ENCODE results near the gene SNTG2.

SNTG2 gene

DNA sequence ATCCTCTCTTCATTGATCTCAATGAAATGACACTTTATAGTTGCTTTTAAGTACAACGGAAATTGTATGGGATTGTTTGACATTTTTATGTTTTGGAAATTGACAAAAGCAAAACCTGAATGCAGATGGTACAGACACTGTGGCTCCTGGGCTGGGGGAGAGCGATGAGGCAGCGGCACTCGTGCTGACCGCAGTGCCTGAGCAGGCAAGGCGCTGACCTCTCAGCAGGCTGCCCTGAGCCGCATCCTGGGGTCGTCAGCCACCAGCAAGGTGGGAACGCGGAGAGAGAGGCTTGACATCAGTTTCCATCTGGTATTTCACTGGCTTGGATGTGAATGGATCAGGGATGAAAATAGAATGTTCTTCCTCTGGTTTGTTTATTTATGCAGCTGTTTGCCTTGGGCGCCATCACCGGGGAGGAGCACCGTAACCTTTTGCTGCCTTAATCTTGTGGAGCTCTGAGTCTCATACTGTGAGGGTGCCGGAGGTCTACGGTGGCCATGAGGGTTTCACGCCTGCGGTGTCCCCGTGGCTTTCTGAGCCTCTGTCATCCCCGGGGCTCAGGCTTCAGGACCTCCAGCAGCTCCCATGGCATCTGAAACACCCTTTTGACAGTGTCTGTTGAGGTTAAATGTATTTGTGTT, 367.8 kb downstream of the SNTG2 start:
- no peak for TF ChIP-seq POLR2AphosphoS5 (IDR thresholded peaks at IDR 0.05; ENCODE audit: low read depth, low read length)
- no peak for TF ChIP-seq SIN3A (IDR thresholded peaks at IDR 0.05; ENCODE audit: borderline replicate concordance, insufficient read depth, low read length)
- no peak for TF ChIP-seq FOXP2 (optimal IDR thresholded peaks at IDR 0.05; ENCODE audit: borderline replicate concordance, extremely low read depth, extremely low read length, insufficient read depth)
- TF ChIP-seq TAF1 (IDR thresholded peaks at IDR 0.05; ENCODE audit: borderline replicate concordance, insufficient read depth, low read length): no peak
- no peak for TF ChIP-seq REST (IDR thresholded peaks at IDR 0.05; ENCODE audit: insufficient read depth in 1 of 2, low read depth in 2 of 2, low read length in 2 of 2)

- TF ChIP-seq SIN3A (IDR thresholded peaks at IDR 0.05; ENCODE audit: borderline replicate concordance, insufficient read depth, low read length): no peak
- TF ChIP-seq TAF1 (IDR thresholded peaks at IDR 0.05; ENCODE audit: borderline replicate concordance, insufficient read depth, low read length): no peak
- TF ChIP-seq POLR2AphosphoS5 (IDR thresholded peaks at IDR 0.05; ENCODE audit: low read depth, low read length): no peak
- no peak for TF ChIP-seq REST (IDR thresholded peaks at IDR 0.05; ENCODE audit: insufficient read depth in 1 of 2, low read depth in 2 of 2, low read length in 2 of 2)
- TF ChIP-seq FOXP2 (optimal IDR thresholded peaks at IDR 0.05; ENCODE audit: borderline replicate concordance, extremely low read depth, extremely low read length, insufficient read depth): no peak
These were observed 368.7 kb downstream of the SNTG2 start for GRCh38 chr2:1319393-1319792.

DNA sequence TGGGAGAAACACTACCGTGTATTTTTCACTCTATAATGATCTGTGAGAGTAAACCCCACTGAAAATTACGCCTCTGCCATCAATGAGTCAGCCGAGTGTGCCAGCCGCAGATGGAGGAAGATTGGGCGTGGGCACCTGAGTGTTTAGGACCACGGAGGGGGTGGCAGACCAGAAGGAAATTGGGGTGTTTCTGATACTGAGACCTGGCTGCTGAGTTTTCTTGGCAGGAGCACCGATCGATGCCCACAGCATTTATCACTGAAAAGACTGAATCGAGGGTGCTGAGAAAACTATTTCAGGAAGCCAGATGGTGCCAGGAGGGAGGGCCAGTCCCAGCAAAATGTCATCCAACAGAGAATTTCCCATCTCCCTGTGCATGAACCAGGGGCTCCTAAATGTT, 370.7 kb downstream of the SNTG2 start:
- no peak for TF ChIP-seq POLR2AphosphoS5 (IDR thresholded peaks at IDR 0.05; ENCODE audit: low read depth, low read length)
- no peak for TF ChIP-seq SIN3A (IDR thresholded peaks at IDR 0.05; ENCODE audit: borderline replicate concordance, insufficient read depth, low read length)
- TF ChIP-seq REST (IDR thresholded peaks at IDR 0.05; ENCODE audit: insufficient read depth in 1 of 2, low read depth in 2 of 2, low read length in 2 of 2): no peak
- no peak for TF ChIP-seq TAF1 (IDR thresholded peaks at IDR 0.05; ENCODE audit: borderline replicate concordance, insufficient read depth, low read length)
- no peak for TF ChIP-seq FOXP2 (optimal IDR thresholded peaks at IDR 0.05; ENCODE audit: borderline replicate concordance, extremely low read depth, extremely low read length, insufficient read depth)

DNA sequence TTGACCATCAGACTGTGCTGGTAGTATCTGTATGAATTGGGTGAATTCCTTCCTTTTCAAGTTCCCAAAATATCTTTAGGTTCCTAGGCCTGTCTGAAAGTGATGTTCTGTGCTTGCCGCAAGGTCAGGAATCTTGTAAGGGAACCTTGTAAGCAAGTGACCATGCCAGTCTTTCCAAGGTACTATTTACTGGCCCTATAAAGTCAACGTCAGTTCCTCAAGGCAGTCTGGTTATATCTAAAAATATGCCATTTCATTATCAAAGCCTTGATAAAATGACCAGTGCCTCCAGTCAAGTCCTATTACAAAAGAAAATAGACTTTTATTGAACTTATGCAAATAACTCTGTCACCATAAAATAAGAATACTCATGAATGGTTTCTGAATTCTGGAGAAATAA, 374.2 kb downstream of the SNTG2 start:
- TF ChIP-seq SIN3A (IDR thresholded peaks at IDR 0.05; ENCODE audit: borderline replicate concordance, insufficient read depth, low read length): no peak

DNA sequence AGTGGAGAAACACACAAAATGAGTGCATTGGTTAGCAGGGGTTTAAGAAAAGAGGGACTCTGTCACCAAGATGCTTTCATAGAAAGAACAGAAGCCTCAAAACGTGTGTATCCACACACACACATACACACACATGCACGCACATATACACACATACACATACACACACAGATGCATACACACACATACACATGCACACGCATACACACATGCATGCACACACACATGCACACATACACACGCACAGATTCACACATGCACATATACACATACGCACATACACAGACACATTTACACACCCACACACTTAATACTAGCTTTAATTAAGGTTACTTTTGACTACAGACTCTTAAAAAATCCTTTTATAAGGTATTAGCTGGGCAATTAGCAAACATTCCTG, 378.0 kb downstream of the SNTG2 start:
- TF ChIP-seq FOXP2 (optimal IDR thresholded peaks at IDR 0.05; ENCODE audit: borderline replicate concordance, extremely low read depth, extremely low read length, insufficient read depth): no peak
- no peak for TF ChIP-seq SIN3A (IDR thresholded peaks at IDR 0.05; ENCODE audit: borderline replicate concordance, insufficient read depth, low read length)
- no peak for TF ChIP-seq REST (IDR thresholded peaks at IDR 0.05; ENCODE audit: insufficient read depth in 1 of 2, low read depth in 2 of 2, low read length in 2 of 2)
- TF ChIP-seq TAF1 (IDR thresholded peaks at IDR 0.05; ENCODE audit: borderline replicate concordance, insufficient read depth, low read length): no peak
- no peak for TF ChIP-seq POLR2AphosphoS5 (IDR thresholded peaks at IDR 0.05; ENCODE audit: low read depth, low read length)
